ENCODE results near the gene GALNTL6. TPM values are rescaled to one million over a fixed set of nuclear protein-coding genes. Genes with fewer than 3 reads are reported as not detected.

The GALNTL6 gene
- total RNA-seq, 1 experiment from 2014 or later: not detected

- Histone ChIP-seq H4K8ac (replicated peaks; ENCODE audit: insufficient read length, low read depth, low read length) (no peak overlapping the region), H2BK15ac (ENCODE audit: low read depth, low read length) (no peak overlapping the region), H2BK120ac (ENCODE audit: low read depth, low read length, poor library complexity, severe bottlenecking) (no peak overlapping the region), H2BK5ac (ENCODE audit: insufficient read length, low read length) (no peak overlapping the region), H4K20me1 (ENCODE audit: control insufficient read depth, insufficient read depth, insufficient read length) (no peaks in the 10 kb centered on the region), H3K4me1 (ENCODE audit: insufficient read depth, low read length) (peaks cover 5% of the 10 kb centered on the region; the same call in 1 of the 2 replicates), H2BK20ac (ENCODE audit: low read depth, low read length, poor library complexity, severe bottlenecking) (no peak overlapping the region), H2AFZ (ENCODE audit: low read length) (no peak overlapping the region), H3T11ph (ENCODE audit: low read length) (no peak overlapping the region), H3K27me3 (ENCODE audit: insufficient read depth, low read length) (no peaks in the 10 kb centered on the region), H3K18ac (ENCODE audit: insufficient read length, low read depth, low read length) (no peak overlapping the region), H3K79me1 (ENCODE audit: insufficient read depth, low read depth, low read length, poor library complexity, severe bottlenecking) (no peaks in the 10 kb centered on the region), H3K14ac (ENCODE audit: insufficient read depth, low read length) (no peak overlapping the region), H3K4ac (ENCODE audit: low read depth, low read length) (no peak overlapping the region), H3K9me3 (ENCODE audit: control insufficient read depth, low read depth, low read length) (no peaks in the 10 kb centered on the region), H3K79me2 (ENCODE audit: insufficient read depth, low read length) (no peaks in the 10 kb centered on the region), H4K5ac (ENCODE audit: insufficient read length, low read depth, low read length) (no peak overlapping the region), H3K9ac (ENCODE audit: extremely low read depth, insufficient read length, low read length) (no peak overlapping the region), H2BK12ac (ENCODE audit: insufficient read length, low read depth, low read length) (no peak overlapping the region), H3K56ac (ENCODE audit: insufficient read length, low read depth, low read length) (no peak overlapping the region), H4K91ac (ENCODE audit: insufficient read length, low read depth, low read length) (no peak overlapping the region), H3K23me2 (ENCODE audit: insufficient read length, low read depth, low read length, poor library complexity, severe bottlenecking) (no peaks in the 10 kb centered on the region), H3K27ac (ENCODE audit: insufficient read length, low read depth, low read length) (no peak overlapping the region), H3K23ac (ENCODE audit: insufficient read length, low read depth, low read length) (no peak overlapping the region), H2AK5ac (ENCODE audit: insufficient read length, low read length) (no peak overlapping the region), H3K4me2 (ENCODE audit: insufficient read depth, insufficient read length, low read length) (no peak overlapping the region)
- TF ChIP-seq, protein P1, sequence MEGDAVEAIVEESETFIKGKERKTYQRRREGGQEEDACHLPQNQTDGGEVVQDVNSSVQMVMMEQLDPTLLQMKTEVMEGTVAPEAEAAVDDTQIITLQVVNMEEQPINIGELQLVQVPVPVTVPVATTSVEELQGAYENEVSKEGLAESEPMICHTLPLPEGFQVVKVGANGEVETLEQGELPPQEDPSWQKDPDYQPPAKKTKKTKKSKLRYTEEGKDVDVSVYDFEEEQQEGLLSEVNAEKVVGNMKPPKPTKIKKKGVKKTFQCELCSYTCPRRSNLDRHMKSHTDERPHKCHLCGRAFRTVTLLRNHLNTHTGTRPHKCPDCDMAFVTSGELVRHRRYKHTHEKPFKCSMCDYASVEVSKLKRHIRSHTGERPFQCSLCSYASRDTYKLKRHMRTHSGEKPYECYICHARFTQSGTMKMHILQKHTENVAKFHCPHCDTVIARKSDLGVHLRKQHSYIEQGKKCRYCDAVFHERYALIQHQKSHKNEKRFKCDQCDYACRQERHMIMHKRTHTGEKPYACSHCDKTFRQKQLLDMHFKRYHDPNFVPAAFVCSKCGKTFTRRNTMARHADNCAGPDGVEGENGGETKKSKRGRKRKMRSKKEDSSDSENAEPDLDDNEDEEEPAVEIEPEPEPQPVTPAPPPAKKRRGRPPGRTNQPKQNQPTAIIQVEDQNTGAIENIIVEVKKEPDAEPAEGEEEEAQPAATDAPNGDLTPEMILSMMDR (conservative IDR thresholded peaks at IDR 0.05): peak; percentile 89
- H3K36me3 Mint-ChIP-seq (ENCODE audit: insufficient read depth in 1 of 3, low read depth in 3 of 3): no peaks in the 10 kb centered on the region
- no peaks in the 10 kb centered on the region; a peak in 1 of 5 replicates for H3K9me3 Mint-ChIP-seq
- H3K4me3 Mint-ChIP-seq: no peak overlapping the region
- WGBS (ENCODE audit: extremely low coverage, insufficient read length, low lambda C conversion rate): no CpG with 5 or more reads among the region's 1 CpG
- peak; percentile 65 for DNase-seq
- H3K4me1 Mint-ChIP-seq: peaks cover 37 to 41% of the 10 kb centered on the region in 2 experiments
- H3K27me3 Mint-ChIP-seq (ENCODE audit: low read depth): peaks cover 3% of the 10 kb centered on the region
- H3K27ac Mint-ChIP-seq: no peak overlapping the region; a peak in 1 of 7 replicates
Observed at GRCh38 chr4:173025131-173025530, 1211.9 kb downstream of the GALNTL6 start.
